IPS-20b (cell line): ENCODE results near the gene BACE1.
A peak's percentile ranks its signal among the peaks of the same experiment; 100 is the strongest.

Experiments used
- H3K27ac ChIP-seq: one replicate; pipeline ENCODE4 v1.5.1; 2013; ENCODE audit warnings: low read length
- H3K27me3 ChIP-seq: 2 replicates; pipeline ENCODE4 v1.6.1; 2013; ENCODE audit warnings: mild to moderate bottlenecking, low read length, inconsistent platforms; ENCODE audit not compliant: insufficient read depth
- H3K36me3 ChIP-seq: 2 replicates; pipeline ENCODE4 v1.6.1; 2013; ENCODE audit warnings: low read depth, mild to moderate bottlenecking, inconsistent platforms, low read length, moderate library complexity; ENCODE audit not compliant: insufficient read depth
- H3K4me1 ChIP-seq: 2 replicates; pipeline ENCODE4 v1.6.1; 2013; ENCODE audit warnings: mild to moderate bottlenecking, control low read depth, inconsistent platforms, low read length, moderate library complexity; ENCODE audit not compliant: insufficient read depth
- H3K4me3 ChIP-seq: 2 replicates; pipeline ENCODE4 v1.5.1; 2013; ENCODE audit warnings: mild to moderate bottlenecking, low read length, inconsistent platforms
- H3K9ac ChIP-seq: 2 replicates; pipeline ENCODE4 v1.6.1; 2013; ENCODE audit warnings: low read depth, mild to moderate bottlenecking, inconsistent platforms, low read length, moderate library complexity
- H3K9me3 ChIP-seq: 2 replicates; pipeline ENCODE4 v1.6.1; 2013; ENCODE audit warnings: mild to moderate bottlenecking, low read depth, low read length, inconsistent platforms; ENCODE audit not compliant: insufficient read depth

BACE1 gene

DNA sequence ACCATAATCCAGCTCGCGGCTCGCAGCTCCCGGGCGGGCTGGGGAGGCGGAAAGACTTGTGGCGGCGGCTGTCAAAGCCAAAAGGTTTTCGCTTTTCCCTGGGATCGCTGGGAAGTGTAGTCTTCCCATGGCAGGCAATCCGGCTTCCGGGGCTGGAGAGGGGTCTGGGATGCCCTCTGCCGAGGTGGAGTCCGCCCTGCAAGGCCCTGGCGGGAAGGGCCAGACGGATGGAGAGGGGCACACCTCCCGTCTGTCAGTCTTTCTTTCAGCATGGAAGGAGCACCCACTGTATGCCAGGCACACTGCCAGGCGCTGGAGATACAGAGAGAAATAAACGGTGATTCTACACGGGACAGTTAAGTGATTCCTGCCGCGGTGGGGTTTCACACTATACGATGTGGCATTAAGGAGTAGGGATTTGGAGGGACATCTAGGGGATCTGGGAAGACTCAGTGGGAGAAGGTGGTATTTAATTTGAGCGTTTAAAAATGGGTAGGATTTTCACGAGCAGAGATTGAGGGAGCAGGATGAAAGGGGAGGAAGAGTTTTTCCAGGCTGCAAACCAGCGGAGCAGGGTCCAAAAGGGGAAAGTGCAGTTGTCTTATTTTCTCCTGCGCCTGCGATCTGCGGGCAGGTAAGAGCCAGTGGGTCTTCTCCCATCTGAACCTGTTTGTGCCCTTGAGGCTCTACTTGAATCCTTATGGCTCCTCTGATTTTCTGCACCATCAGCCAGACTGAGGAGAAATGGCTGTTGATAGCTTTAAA lies at the start of gene BACE1:
TSS of gene BACE1 (minus strand) at position 60 of the 765 bp plus-strand sequence. CDS start 461 bp downstream, outside the sequence.
- H3K4me1 ChIP-seq: peaks cover 5% of the 10 kb centered on the region; the same call in 1 of the 2 replicates
- H3K9ac ChIP-seq: no peak within 1 kb of the TSS; the same call in 1 of the 2 replicates
- H3K27me3 ChIP-seq: peaks cover 11% of the 10 kb centered on the region
- H3K9me3 ChIP-seq: no peaks in the 10 kb centered on the region
- no peak within 1 kb of the TSS for H3K27ac ChIP-seq
- H3K36me3 ChIP-seq: no peaks in the 10 kb centered on the region
- peak within 1 kb of the TSS; percentile 72 for H3K4me3 ChIP-seq

DNA sequence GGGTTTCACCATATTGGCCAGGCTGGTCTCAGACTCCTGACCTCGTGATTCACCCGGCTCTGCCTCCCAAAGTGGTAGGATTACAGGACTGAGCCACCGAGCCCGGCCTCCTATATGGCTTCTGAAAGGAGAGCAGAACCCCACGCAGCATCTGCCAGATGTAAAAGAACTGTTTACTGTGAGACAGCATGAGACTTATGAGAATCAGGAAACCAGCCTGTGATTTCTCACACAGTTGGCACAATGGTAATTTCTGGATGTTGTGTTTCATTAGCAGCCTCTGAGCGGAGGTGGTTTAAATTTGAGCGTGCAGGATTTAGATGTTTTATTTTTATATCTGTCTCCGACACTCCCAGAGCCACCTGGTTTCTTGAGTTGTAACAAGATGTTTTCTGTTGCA lies 45.4 kb upstream of the BACE1 start:
- no peaks in the 10 kb centered on the region for H3K4me1 ChIP-seq
- H3K9ac ChIP-seq: no peak overlapping the region
- no peak overlapping the region for H3K27ac ChIP-seq
- H3K9me3 ChIP-seq: no peaks in the 10 kb centered on the region
- H3K36me3 ChIP-seq: peaks cover 48% of the 10 kb centered on the region
- no peaks in the 10 kb centered on the region for H3K27me3 ChIP-seq
- H3K4me3 ChIP-seq: no peak overlapping the region

DNA sequence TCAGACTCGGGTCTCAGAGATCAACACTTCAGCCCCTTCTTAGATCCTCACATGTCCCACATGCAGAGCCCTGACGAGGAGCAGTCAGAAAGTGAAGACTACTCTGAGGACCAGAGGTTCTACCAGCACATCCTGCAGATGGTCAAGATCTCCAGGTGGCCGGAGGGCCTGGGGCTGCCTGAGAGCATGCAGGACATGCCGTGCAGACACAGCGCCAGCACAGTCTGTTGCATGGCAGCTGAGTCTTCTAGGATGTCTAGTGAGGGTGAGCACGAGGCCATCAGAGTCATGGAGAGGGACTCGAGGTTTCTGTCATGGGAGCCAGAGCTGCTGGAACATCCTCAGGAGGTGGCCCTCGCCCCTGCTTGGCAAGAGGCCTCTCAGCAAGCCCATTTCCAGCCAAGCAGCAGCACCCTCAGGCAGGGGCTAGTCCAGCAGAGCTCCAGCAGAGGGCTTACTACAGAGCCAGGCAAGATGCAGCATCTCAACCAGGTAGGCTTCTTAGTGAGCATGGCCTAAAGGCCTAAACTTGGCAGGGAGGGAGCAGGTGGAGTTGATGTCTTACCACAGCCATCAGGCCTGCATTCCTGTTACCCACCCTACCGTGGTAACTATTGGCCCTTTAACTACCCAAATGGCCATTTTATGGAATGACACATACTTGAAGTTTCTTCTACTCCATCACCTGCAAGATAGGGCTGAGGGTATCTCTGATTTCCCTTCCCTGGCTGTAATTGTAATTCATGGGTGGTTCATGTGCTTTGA lies 40.3 kb upstream of the BACE1 start:
- Histone ChIP-seq H3K9ac (no peak overlapping the region), H3K36me3 (peaks cover 53% of the 10 kb centered on the region), H3K27ac (no peak overlapping the region), H3K4me3 (no peak overlapping the region), H3K9me3 (no peaks in the 10 kb centered on the region), H3K27me3 (no peaks in the 10 kb centered on the region), H3K4me1 (no peaks in the 10 kb centered on the region)

GRCh38 chr11:117354550-117354949 lies 38.5 kb upstream of the BACE1 start:
- H3K9me3 ChIP-seq: no peaks in the 10 kb centered on the region

DNA sequence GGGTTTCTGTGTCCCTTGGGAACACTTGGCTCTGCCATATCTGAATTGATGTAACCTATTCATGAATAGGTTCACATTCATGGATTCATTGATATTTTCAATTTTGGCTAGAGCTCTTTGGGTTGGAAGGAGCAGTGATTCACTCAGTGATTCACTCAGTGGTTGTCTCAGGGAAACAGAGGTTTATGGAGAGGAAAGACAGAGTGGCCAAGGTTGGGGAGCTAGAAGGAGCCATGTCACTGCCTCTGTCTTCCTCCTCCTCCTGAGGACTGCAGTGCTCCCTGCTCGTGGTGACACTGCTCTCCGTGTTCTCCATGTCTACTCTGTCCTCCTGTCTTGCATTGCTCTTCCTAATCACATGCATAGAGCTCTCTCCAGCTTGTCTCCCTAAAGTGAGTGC lies 29.0 kb upstream of the BACE1 start:
- H3K27me3 ChIP-seq: no peaks in the 10 kb centered on the region
- no peak overlapping the region for H3K27ac ChIP-seq
- H3K36me3 ChIP-seq: peaks cover 23% of the 10 kb centered on the region; the same call in 1 of the 2 replicates
- H3K4me3 ChIP-seq: no peak overlapping the region
- H3K4me1 ChIP-seq: no peaks in the 10 kb centered on the region
- H3K9me3 ChIP-seq: no peaks in the 10 kb centered on the region
- no peak overlapping the region for H3K9ac ChIP-seq

More at GRCh38 chr11:117354550-117354949, 38.5 kb upstream of the BACE1 start:
- H3K27ac ChIP-seq: no peak overlapping the region
- H3K4me3 ChIP-seq: no peak overlapping the region
- H3K27me3 ChIP-seq: no peaks in the 10 kb centered on the region
- no peak overlapping the region for H3K9ac ChIP-seq
- H3K4me1 ChIP-seq: no peaks in the 10 kb centered on the region
- H3K36me3 ChIP-seq: peaks cover 50% of the 10 kb centered on the region

DNA sequence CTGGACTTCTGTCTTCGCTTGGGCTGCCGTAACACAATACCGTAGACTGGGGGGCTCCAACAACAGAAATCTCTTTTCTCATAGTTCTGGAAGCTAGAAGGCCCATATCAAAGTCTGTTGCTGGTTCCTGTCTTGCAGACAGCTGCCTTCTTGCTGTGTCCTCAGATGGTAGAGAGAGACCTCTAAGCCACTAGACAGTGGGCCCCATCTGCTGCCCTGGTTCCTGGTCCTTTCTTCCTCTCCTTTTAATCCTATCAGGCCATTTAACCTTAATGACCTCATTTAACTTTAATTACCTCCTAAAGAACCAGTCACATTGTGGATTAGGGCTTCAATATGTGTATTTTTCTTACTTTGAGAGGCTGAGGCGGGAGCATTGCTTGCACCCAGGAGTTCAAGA lies 21.0 kb upstream of the BACE1 start:
- H3K27me3 ChIP-seq: no peaks in the 10 kb centered on the region
- H3K9ac ChIP-seq: no peak overlapping the region
- no peak overlapping the region for H3K27ac ChIP-seq
- no peaks in the 10 kb centered on the region for H3K4me1 ChIP-seq
- no peaks in the 10 kb centered on the region for H3K9me3 ChIP-seq
- H3K36me3 ChIP-seq: peaks cover 8% of the 10 kb centered on the region; the same call in 1 of the 2 replicates
- H3K4me3 ChIP-seq: no peak overlapping the region

GRCh38 chr11:117335399-117335798 lies 19.3 kb upstream of the BACE1 start:
- Histone ChIP-seq H3K27ac (no peak overlapping the region), H3K36me3 (peaks cover 7% of the 10 kb centered on the region; the same call in 1 of the 2 replicates), H3K27me3 (no peaks in the 10 kb centered on the region), H3K9me3 (no peaks in the 10 kb centered on the region), H3K9ac (no peak overlapping the region), H3K4me3 (no peak overlapping the region), H3K4me1 (no peaks in the 10 kb centered on the region)

- Histone ChIP-seq H3K27me3 (no peaks in the 10 kb centered on the region), H3K9ac (no peak overlapping the region), H3K4me3 (no peak overlapping the region), H3K36me3 (peaks cover 4% of the 10 kb centered on the region; the same call in 1 of the 2 replicates), H3K9me3 (no peaks in the 10 kb centered on the region), H3K27ac (no peak overlapping the region), H3K4me1 (no peaks in the 10 kb centered on the region)
Observed at GRCh38 chr11:117334896-117335295, 18.8 kb upstream of the BACE1 start.

- no peaks in the 10 kb centered on the region for H3K9me3 ChIP-seq
- no peak overlapping the region for H3K9ac ChIP-seq
- no peak overlapping the region for H3K4me3 ChIP-seq
- H3K27me3 ChIP-seq: 0 out of 2 replicates have a peak, but pooled peaks cover 2% of the 10 kb centered on the region
- no peaks in the 10 kb centered on the region; the same call in 1 of the 2 replicates for H3K36me3 ChIP-seq
- H3K27ac ChIP-seq: no peak overlapping the region
- no peaks in the 10 kb centered on the region for H3K4me1 ChIP-seq
Observed at GRCh38 chr11:117333917-117334316, 17.9 kb upstream of the BACE1 start.

DNA sequence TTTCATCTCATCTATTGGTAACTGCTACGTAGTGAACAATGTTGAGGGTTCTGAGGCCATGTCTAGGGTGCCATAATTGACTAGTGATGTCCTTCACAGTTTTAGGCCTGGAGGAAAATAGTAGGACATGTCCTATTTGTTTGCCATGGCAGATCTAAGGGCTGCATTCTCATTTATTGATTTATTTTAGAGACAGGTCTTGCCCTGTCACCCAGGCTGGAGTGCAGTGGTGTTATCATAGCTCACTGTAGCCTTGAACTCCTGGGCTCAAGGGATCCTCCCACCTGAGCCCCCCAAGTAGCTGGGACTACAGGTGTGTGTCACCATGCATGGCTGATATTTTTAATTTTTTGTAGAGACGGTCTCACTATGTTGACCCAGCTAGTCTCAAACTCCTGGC lies 16.8 kb upstream of the BACE1 start:
- H3K9ac ChIP-seq: no peak overlapping the region
- H3K9me3 ChIP-seq: no peaks in the 10 kb centered on the region
- no peak overlapping the region for H3K27ac ChIP-seq
- H3K27me3 ChIP-seq: 0 out of 2 replicates have a peak, but pooled peaks cover 7% of the 10 kb centered on the region
- no peak overlapping the region for H3K4me3 ChIP-seq
- no peaks in the 10 kb centered on the region; the same call in 1 of the 2 replicates for H3K36me3 ChIP-seq
- no peaks in the 10 kb centered on the region for H3K4me1 ChIP-seq

DNA sequence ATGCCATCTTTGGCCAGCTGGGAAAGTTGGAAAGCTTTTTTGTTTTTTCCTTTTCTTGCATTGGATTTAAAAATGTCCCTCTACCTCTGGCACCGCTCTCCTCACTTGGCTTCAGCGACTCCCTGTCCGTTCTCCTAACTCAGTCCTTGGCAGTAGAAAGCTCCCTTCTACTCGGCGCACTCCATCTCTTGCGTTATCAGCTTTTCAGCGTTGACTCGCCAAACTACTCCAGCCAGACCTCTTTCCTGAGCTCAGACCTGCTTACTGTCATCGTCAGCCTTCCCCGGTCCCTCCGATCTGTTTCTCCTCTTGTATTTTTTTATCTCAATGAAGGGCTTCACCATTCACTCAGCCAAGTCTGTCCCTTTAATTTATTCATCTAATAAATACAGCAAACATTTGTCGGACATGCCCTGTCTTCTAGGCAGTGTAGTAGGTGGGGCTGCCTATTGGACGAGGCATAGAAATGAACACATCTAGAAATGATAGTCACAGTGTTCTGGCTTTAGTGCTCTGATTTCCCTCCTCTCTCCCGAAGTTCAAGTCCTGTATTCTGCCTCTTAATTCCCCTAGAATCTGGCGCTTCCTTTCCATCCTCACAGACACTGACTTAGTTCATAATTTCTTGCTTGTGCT lies 12.4 kb upstream of the BACE1 start:
- Histone ChIP-seq H3K27ac (no peak overlapping the region), H3K36me3 (no peaks in the 10 kb centered on the region)

More for the DNA sequence above, 12.4 kb upstream of the BACE1 start:
- Histone ChIP-seq H3K27me3 (0 out of 2 replicates have a peak, but pooled peaks cover 7% of the 10 kb centered on the region), H3K4me3 (peak overlapping the region; percentile 90), H3K9me3 (no peaks in the 10 kb centered on the region), H3K9ac (peak overlapping the region; percentile 82; the same call in 1 of the 2 replicates), H3K4me1 (no peaks in the 10 kb centered on the region)
